ENCODE data around the gene TMTC1. TPM values are rescaled to one million over a fixed set of nuclear protein-coding genes. Genes with fewer than 3 reads are reported as not detected.

TMTC1 gene
- total and polyA plus RNA-seq, 9 of the 15 experiments (the other 6 are each of a cell fraction or from before 2014, with no cell fraction given), result under 0.01 to 0.18 (median 0.06) TPM; not detected in 2

DNA sequence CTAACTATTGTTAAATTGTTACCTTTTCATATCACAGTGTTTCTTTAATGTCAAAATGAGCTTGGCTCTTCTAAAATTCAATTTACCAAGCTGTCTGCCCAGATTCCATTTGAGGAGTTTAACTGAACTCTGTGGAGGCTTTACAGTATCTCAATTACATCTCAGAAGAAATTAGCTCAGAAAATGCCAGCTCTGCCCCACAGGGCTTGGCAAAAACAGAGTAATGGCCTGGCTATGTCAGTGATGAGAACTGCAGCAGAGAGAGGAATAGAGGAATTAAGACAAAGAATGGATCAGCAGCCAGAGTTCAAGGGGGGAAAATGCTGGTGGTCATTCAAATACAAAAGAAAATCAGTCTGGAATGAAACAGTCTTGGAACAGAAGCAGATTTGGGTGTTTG lies 15.8 kb upstream of the TMTC1 start:
- Histone ChIP-seq H3K4me3 (no peak overlapping the region), H2AFZ (ENCODE audit: low read depth, low read length) (no peak overlapping the region), H3K79me2 (ENCODE audit: control insufficient read depth, insufficient read depth, low read length) (no peaks in the 10 kb centered on the region), H3K36me3 (ENCODE audit: control insufficient read depth, insufficient read depth, low read length) (no peaks in the 10 kb centered on the region), H3K9ac (ENCODE audit: insufficient read depth in 1 of 2, low read depth in 2 of 2, low read length in 2 of 2) (no peak overlapping the region), H4K20me1 (replicated peaks; ENCODE audit: control insufficient read depth, insufficient read depth, low read length) (no peaks in the 10 kb centered on the region), H3K27ac (ENCODE audit: extremely low read depth, low read depth, low read length) (no peak overlapping the region), H3K27me3 (ENCODE audit: control insufficient read depth in 2 of 2, insufficient read depth in 2 of 2, low read length in 2 of 2) (no peaks in the 10 kb centered on the region), H3K9me3 (replicated peaks; ENCODE audit: control insufficient read depth, insufficient read depth, low read depth, low read length) (no peaks in the 10 kb centered on the region), H3K4me1 (replicated peaks in 1 of 2; ENCODE audit: control insufficient read depth in 2 of 2, insufficient read depth in 2 of 2, low read length in 2 of 2) (no peaks in the 10 kb centered on the region), H3K4me2 (ENCODE audit: insufficient read depth, low read length) (no peak overlapping the region), H3K9me1 (ENCODE audit: control insufficient read depth, insufficient read depth, low read length) (no peaks in the 10 kb centered on the region)
- ChIA-PET CTCF (ENCODE audit: low intra/inter-chr PET ratio) (no interaction called here), POLR2A (no interaction called here)
- FAIRE-seq (no peak), ATAC-seq (no peak), DNase-seq (ENCODE audit: extremely low read depth in 1 of 4, low spot score in 3 of 4) (no peak)
- in situ Hi-C loops (cut with MboI), result no loop called here
- intact Hi-C loops (cut with micrococcal nuclease), result no loop called here
- no TSS peak for BruUV-seq (replicated peaks)
- TF ChIP-seq MAFG (tag; conservative IDR thresholded peaks at IDR 0.05), result no peak
- no peak for TF ChIP-seq SRSF7 (optimal IDR thresholded peaks at IDR 0.05; ENCODE audit: low read depth, low read length)
- TF ChIP-seq HIVEP1 (CRISPR knock-in tag; IDR thresholded peaks at IDR 0.05), result no peak
- no peak for TF ChIP-seq CREBBP (IDR thresholded peaks at IDR 0.05; ENCODE audit: low read depth, low read length)
- TF ChIP-seq, protein P1, sequence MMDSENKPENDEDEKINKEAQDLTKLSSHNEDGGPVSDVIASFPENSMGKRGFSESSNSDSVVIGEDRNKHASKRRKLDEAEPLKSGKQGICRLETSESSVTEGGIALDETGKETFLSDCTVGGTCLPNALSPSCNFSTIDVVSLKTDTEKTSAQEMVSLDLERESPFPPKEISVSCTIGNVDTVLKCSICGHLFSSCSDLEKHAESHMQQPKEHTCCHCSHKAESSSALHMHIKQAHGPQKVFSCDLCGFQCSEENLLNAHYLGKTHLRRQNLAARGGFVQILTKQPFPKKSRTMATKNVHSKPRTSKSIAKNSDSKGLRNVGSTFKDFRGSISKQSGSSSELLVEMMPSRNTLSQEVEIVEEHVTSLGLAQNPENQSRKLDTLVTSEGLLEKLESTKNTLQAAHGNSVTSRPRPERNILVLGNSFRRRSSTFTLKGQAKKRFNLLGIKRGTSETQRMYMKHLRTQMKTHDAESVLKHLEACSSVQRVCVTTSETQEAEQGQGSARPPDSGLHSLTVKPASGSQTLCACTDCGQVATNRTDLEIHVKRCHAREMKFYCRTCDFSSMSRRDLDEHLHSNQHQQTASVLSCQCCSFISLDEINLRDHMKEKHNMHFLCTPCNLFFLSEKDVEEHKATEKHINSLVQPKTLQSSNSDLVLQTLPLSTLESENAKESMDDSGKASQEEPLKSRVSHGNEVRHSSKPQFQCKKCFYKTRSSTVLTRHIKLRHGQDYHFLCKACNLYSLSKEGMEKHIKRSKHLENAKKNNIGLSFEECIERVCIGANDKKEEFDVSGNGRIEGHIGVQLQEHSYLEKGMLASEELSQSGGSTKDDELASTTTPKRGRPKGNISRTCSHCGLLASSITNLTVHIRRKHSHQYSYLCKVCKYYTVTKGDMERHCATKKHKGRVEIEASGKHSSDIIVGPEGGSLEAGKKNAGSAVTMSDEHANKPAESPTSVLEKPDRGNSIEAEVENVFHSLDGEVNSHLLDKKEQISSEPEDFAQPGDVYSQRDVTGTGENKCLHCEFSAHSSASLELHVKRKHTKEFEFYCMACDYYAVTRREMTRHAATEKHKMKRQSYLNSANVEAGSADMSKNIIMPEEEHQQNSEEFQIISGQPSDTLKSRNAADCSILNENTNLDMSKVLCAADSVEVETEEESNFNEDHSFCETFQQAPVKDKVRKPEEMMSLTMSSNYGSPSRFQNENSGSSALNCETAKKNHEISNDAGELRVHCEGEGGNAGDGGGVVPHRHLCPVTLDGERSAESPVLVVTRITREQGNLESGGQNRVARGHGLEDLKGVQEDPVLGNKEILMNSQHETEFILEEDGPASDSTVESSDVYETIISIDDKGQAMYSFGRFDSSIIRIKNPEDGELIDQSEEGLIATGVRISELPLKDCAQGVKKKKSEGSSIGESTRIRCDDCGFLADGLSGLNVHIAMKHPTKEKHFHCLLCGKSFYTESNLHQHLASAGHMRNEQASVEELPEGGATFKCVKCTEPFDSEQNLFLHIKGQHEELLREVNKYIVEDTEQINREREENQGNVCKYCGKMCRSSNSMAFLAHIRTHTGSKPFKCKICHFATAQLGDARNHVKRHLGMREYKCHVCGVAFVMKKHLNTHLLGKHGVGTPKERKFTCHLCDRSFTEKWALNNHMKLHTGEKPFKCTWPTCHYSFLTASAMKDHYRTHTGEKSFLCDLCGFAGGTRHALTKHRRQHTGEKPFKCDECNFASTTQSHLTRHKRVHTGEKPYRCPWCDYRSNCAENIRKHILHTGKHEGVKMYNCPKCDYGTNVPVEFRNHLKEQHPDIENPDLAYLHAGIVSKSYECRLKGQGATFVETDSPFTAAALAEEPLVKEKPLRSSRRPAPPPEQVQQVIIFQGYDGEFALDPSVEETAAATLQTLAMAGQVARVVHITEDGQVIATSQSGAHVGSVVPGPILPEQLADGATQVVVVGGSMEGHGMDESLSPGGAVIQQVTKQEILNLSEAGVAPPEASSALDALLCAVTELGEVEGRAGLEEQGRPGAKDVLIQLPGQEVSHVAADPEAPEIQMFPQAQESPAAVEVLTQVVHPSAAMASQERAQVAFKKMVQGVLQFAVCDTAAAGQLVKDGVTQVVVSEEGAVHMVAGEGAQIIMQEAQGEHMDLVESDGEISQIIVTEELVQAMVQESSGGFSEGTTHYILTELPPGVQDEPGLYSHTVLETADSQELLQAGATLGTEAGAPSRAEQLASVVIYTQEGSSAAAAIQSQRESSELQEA (IDR thresholded peaks at IDR 0.05; ENCODE audit: low read depth), result no peak
- no peak for TF ChIP-seq ZNF764 (CRISPR knock-in tag; IDR thresholded peaks at IDR 0.05; ENCODE audit: low read depth)
- TF ChIP-seq, protein P2, sequence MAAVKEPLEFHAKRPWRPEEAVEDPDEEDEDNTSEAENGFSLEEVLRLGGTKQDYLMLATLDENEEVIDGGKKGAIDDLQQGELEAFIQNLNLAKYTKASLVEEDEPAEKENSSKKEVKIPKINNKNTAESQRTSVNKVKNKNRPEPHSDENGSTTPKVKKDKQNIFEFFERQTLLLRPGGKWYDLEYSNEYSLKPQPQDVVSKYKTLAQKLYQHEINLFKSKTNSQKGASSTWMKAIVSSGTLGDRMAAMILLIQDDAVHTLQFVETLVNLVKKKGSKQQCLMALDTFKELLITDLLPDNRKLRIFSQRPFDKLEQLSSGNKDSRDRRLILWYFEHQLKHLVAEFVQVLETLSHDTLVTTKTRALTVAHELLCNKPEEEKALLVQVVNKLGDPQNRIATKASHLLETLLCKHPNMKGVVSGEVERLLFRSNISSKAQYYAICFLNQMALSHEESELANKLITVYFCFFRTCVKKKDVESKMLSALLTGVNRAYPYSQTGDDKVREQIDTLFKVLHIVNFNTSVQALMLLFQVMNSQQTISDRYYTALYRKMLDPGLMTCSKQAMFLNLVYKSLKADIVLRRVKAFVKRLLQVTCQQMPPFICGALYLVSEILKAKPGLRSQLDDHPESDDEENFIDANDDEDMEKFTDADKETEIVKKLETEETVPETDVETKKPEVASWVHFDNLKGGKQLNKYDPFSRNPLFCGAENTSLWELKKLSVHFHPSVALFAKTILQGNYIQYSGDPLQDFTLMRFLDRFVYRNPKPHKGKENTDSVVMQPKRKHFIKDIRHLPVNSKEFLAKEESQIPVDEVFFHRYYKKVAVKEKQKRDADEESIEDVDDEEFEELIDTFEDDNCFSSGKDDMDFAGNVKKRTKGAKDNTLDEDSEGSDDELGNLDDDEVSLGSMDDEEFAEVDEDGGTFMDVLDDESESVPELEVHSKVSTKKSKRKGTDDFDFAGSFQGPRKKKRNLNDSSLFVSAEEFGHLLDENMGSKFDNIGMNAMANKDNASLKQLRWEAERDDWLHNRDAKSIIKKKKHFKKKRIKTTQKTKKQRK (IDR thresholded peaks at IDR 0.05; ENCODE audit: borderline replicate concordance, low read depth, low read length), result no peak
- TF ChIP-seq, protein P3, sequence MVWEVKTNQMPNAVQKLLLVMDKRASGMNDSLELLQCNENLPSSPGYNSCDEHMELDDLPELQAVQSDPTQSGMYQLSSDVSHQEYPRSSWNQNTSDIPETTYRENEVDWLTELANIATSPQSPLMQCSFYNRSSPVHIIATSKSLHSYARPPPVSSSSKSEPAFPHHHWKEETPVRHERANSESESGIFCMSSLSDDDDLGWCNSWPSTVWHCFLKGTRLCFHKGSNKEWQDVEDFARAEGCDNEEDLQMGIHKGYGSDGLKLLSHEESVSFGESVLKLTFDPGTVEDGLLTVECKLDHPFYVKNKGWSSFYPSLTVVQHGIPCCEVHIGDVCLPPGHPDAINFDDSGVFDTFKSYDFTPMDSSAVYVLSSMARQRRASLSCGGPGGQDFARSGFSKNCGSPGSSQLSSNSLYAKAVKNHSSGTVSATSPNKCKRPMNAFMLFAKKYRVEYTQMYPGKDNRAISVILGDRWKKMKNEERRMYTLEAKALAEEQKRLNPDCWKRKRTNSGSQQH (CRISPR knock-in tag; IDR thresholded peaks at IDR 0.05), result no peak
- no peak for TF ChIP-seq NR2C1 (IDR thresholded peaks at IDR 0.05)
- no peak for TF ChIP-seq NR2C1 (tag; IDR thresholded peaks at IDR 0.05)

Measured in K562 (cell line).